Gastrocnemius medialis (tissue), 4 donors: ENCODE results near the gene IGFN1.

Experiments used
- POLR2A ChIP-seq, 2 donors: fragments of 450-650 bp; IDR thresholded peaks; one replicate each; pipeline ENCODE4 v1.6.1; 2017; ENCODE audit warnings: antibody characterized with exemption in 2 of 2, mild to moderate bottlenecking in 2 of 2, moderate library complexity in 2 of 2
- TF ChIP-seq, protein P1 (sequence below), 5 experiments: fragments of 450-650 bp in 3 of 5; fragments of 200-600 bp in 2 of 5; sonication (generic) in 2 of 5; IDR thresholded peaks in 4 of 5; conservative IDR thresholded peaks in 1 of 5; 1 replicate in 4 of 5; 2 replicates in 1 of 5; pipeline ENCODE4 v1.5.1; 2016 to 2019; ENCODE audit warnings: antibody characterized with exemption in 5 of 5, mild to moderate bottlenecking in 3 of 5, moderate library complexity in 3 of 5

GRCh38 chr1:201192261-201192788 lies 1.7 kb downstream of the IGFN1 start:
- TF ChIP-seq, protein P1, sequence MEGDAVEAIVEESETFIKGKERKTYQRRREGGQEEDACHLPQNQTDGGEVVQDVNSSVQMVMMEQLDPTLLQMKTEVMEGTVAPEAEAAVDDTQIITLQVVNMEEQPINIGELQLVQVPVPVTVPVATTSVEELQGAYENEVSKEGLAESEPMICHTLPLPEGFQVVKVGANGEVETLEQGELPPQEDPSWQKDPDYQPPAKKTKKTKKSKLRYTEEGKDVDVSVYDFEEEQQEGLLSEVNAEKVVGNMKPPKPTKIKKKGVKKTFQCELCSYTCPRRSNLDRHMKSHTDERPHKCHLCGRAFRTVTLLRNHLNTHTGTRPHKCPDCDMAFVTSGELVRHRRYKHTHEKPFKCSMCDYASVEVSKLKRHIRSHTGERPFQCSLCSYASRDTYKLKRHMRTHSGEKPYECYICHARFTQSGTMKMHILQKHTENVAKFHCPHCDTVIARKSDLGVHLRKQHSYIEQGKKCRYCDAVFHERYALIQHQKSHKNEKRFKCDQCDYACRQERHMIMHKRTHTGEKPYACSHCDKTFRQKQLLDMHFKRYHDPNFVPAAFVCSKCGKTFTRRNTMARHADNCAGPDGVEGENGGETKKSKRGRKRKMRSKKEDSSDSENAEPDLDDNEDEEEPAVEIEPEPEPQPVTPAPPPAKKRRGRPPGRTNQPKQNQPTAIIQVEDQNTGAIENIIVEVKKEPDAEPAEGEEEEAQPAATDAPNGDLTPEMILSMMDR (IDR thresholded peaks at IDR 0.05 in 4 of 5, conservative IDR thresholded peaks at IDR 0.05 in 1 of 5): no peak
- no peak for TF ChIP-seq POLR2A (IDR thresholded peaks at IDR 0.05)
